HG02623 (cell line): ENCODE measurements around the gene OR2AG1.
A peak's percentile ranks its signal among the peaks of the same experiment; 100 is the strongest.
"Not testable (repeated sequence)": the region's sequence is repeated elsewhere in the genome, so short reads cannot be mapped to it uniquely, and the experiment has no call there.

ENCODE experiments used
- ATAC-seq: cut with Tn5 transposase; IDR thresholded peaks from one replicate; pipeline ENCODE4 v1.9.1; 2021; ENCODE audit warnings: moderate library complexity; ENCODE audit not compliant: unreplicated experiment

Gene OR2AG1

DNA sequence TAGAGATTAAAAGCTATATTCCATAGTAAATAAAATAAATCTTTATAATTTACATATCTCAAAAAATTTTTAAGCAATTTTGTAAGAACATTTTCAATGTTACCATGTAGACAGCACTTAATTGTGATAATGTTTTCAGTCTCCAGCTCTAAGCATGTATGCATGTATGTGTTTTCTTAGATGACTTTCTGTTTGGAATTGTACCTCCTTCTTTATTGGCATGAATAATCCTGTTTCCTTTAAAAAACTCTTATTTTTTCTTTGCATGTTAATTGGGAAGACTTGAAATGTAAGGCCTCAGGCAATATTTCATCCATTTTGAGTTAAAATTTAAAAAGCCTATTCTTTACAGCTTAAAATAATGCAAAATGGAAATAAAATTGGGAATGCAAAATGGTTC is 2.0 kb upstream of the OR2AG1 start:
- ATAC-seq: no peak

GRCh38 chr11:6790546-6790945 is 7.7 kb downstream of the OR2AG1 start:
- no peak for ATAC-seq

DNA sequence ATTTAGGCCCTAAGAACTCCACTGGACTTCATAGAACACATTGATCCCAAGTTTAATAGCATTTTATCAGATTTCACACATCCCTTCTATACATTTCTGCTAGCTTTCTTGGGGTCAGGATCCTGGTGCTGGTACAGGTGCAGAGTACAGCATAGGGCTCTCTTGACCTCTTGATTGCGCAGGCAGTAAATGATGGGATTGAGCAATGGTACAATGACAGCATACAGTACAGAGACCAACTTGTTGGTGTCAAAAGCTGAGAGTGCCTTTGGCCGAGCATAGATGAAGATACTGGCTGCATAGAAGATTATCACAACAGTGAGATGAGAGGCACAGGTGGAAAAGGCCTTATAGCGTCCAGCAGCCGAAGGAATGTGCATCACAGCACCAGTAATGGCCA is 11.8 kb downstream of the OR2AG1 start:
- no peak for ATAC-seq

DNA sequence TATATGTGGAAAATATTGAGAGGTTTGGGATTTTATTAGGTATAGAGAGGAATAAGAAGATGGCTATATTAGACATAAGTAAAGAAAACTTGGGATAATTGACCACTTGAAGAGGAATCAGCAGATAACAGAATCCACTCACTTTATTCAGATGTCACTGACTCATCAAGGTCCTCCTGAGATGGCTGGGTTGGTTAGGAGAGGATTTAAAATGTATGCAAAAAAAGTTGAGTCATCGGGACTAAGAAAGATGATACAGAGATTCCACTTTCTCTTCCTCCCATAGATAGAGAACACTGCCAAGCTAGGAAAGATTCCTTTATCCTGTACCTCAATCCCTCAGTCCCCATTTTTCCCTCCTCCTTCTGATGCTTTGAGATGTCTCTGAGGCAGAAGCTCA is 16.6 kb downstream of the OR2AG1 start, which contains the start of gene OR6A2:
Gene OR6A2, minus strand, starts transcription at position 288 of the 400 bp plus-strand sequence. CDS start 3,981 bp downstream, outside the sequence.
- no peak for ATAC-seq

DNA sequence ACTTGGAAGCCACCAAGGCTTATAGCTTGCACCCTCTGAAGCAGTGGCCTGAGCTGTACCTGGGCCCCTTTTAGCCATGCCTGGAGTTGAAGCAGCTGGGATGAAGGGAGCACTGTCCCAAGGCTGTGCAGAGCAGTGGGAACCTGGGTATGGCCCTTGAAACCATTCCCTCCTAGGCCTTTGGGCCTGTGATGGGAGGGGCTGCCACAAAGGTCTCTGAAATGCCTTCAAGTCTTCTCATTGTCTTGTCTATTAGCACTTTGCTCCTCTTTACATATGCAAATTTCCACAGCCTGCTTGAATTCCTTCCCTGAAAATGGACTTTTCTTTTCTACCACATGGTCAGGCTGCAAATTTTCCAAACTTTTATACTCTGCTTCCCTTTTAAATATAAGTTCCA is 18.3 kb downstream of the OR2AG1 start:
- not testable (repeated sequence) for ATAC-seq

- peak; percentile 87 for ATAC-seq
Observed at GRCh38 chr11:6812390-6813005, 29.7 kb downstream of the OR2AG1 start.

GRCh38 chr11:6813656-6814055 is 30.8 kb downstream of the OR2AG1 start:
- no peak for ATAC-seq

DNA sequence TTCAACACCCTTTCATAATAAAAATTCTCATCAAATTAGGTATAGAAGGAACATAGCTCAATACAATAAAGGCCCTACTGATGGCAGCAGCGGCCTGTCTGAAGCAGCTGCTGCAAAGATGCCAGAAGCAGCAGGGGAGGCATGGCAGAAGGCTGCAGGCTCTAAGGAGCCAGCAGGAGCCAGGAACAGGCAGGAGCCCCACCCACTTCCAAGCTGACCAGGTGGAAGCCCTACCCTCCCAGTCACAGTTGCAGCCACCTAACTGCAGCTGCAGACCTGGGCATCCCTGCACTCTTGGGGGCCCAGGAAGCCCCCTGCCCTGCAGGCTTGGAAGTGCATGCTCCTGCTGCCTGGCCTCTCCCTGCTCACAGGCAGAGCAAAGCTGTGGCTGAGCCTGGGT is 34.9 kb downstream of the OR2AG1 start:
- ATAC-seq: no peak

- no peak for ATAC-seq
Observed at GRCh38 chr11:6818967-6819366, 36.1 kb downstream of the OR2AG1 start.

GRCh38 chr11:6824136-6824823 is 41.5 kb downstream of the OR2AG1 start:
- ATAC-seq: no peak

DNA sequence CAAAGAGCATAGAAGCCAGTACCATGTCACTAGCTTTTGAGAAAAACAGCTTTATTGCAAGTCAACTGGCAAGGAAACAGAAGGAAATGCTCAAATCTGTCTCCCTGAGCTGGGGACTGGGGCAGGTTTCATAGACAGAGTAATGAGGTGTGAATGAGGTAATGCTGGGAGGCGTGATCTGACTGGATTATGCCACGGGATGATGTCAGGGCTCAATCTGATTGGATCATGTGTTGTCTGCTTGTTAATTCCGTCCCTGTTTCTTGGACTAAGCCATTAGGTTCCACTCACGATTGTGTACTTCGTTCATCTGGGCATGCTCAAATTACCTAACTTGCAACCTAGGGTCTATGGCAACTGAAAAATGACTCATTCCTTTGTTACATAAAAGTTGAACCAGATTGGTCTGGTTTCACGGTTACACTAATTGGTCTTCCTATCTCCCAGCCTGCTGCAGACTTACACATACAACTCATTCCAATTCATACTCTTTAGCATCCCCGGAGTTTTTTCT is 42.5 kb downstream of the OR2AG1 start:
- ATAC-seq: no peak

DNA sequence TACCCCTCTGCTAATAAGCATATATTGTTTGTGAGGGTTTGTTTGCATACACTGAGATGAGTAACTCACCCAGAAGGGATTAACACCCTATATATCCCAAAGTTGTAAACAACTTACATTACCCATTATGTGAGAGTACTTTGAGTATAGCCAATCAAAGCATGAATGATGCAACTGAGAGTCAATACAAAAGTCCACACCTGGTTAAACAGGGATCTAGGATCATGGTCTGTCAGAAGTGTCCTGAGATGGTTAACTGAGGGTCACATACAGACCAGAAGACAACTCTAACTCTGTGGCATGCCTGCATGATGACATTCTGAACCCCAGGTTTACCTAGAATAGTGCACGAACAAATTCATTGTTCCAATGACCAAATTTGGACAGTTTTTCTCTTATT is 45.3 kb downstream of the OR2AG1 start:
- ATAC-seq: no peak

DNA sequence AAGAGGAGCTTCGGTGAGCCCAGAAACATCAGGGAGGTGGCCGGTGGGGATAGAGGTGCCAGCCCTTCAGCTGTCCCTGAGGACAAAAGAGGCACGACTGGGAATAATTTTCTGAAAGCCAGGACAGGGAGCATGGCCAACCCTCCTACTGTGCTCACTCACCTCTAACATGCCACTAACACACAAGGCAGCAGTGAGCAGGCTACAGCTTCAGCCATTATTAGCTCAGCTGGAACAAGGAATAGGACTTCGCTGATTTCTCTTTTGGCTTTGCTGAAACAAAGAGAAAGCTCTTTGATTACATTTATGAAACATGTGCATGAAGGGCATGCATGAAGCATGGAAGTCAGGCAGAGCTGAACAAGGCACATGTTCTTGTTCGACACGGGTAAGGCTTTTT is 50.5 kb downstream of the OR2AG1 start:
- no peak for ATAC-seq

GRCh38 chr11:6834021-6834420 is 51.2 kb downstream of the OR2AG1 start:
- ATAC-seq: no peak
